Natural killer cell treated with Interleukin-12 subunit alpha and Interleukin-12 subunit beta and Interleukin-15 and Interleukin-18, amount 100 ng/mL, for 72 hours (primary cell): ENCODE data around the gene NLGN1. TPM values are rescaled to one million over a fixed set of nuclear protein-coding genes. Genes with fewer than 3 reads are reported as not detected.

Experiments
- ATAC-seq, 2 donors: fragments of 150-1000 bp; cut with Tn5 transposase in 1 of 2; sonication (Bioruptor Pico), chemical (Tn5 transposase) in 1 of 2; 2 replicates each; pipeline ENCODE4 v1.10.0; 2021
- DNase-seq: peaks from one replicate; pipeline ENCODE4 v3.0.0; 2022; ENCODE audit warnings: low spot score
- H3K27ac Mint-ChIP-seq, 2 donors: 1 replicate in 1 of 2; 2 replicates in 1 of 2; pipeline ENCODE4 v1.8.0; 2022; ENCODE audit warnings: mixed read lengths in 2 of 2, mild to moderate bottlenecking in 1 of 2, moderate library complexity in 1 of 2
- H3K27me3 Mint-ChIP-seq, 2 donors: 1 replicate in 1 of 2; 2 replicates in 1 of 2; pipeline ENCODE4 v1.8.0; 2022; ENCODE audit warnings: mixed read lengths in 2 of 2
- H3K36me3 Mint-ChIP-seq: one replicate; pipeline ENCODE4 v1.8.0; 2022; ENCODE audit warnings: mixed read lengths
- H3K4me1 Mint-ChIP-seq, 2 donors: 1 replicate in 1 of 2; 2 replicates in 1 of 2; pipeline ENCODE4 v1.8.0; 2022; ENCODE audit warnings: low read depth in 2 of 2, mixed read lengths in 2 of 2, mild to moderate bottlenecking in 1 of 2
- H3K4me3 Mint-ChIP-seq: one replicate; pipeline ENCODE4 v1.8.0; 2022; ENCODE audit warnings: mixed read lengths
- H3K9me3 Mint-ChIP-seq: 2 replicates; pipeline ENCODE4 v1.8.0; 2022; ENCODE audit warnings: mixed read lengths
- total RNA-seq, 2 donors: library from RNA; stranded (reverse); gene quantifications; one replicate each; pipeline ENCODE4 v1.2.3, GENCODE V29; 2022

The NLGN1 gene
- total RNA-seq, 2 donors from 2014 or later, result not detected

DNA sequence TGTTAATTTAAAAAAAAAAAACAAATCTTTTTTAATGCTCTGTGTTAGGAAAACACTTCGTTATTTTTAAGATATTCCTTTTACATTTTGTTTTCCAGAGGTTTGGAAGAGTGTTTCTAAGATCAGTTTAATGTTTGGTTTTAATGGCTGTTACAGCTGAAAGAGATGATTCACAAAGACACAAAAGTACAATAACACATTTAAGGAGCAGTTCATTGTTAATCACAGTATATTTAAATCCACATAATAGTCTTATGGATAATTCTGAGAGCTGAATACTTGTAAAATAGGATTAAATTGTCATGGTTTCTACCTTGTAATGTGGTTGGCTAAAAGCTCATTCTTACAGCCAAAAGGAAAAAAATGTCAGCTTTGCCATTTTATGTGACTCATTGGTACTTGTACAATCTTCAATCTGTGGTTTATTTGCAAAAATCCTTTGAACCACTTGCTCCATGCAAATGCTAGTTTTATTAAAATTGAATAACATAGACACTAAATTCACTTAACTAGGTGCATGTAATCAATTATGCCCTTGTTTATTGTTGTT lies 426.4 kb downstream of the NLGN1 start:
- Mint-ChIP-seq H3K4me1 (no peaks in the 10 kb centered on the region), H3K27me3 (no peaks in the 10 kb centered on the region), H3K27ac (no peak overlapping the region), H3K4me3 (no peak overlapping the region), H3K36me3 (peaks cover 9% of the 10 kb centered on the region), H3K9me3 (peaks cover 17% of the 10 kb centered on the region)
- no peak for ATAC-seq
- DNase-seq, result no peak

DNA sequence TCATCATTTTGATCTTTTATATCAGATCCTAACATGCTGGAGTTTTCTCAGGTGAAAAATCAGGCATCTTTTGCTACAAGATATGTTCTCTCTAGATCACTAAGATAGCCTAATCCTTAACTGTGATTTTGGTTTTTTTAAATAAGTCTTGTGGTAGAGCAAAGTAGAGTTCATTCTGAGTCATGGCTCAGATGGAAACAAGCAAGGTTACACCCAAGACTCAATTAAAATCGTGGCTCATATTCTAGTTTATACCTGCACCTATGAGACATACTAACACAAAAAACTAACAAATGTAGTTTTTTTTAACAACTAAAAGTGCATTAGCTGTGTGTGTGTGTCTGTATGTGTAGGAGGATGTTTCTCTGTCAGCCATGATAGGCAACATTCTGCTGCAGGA lies 428.2 kb downstream of the NLGN1 start:
- ATAC-seq, result no peak
- Mint-ChIP-seq H3K27ac (no peak overlapping the region), H3K4me1 (no peaks in the 10 kb centered on the region), H3K36me3 (peaks cover 4% of the 10 kb centered on the region), H3K27me3 (no peaks in the 10 kb centered on the region), H3K9me3 (peaks cover 12% of the 10 kb centered on the region), H3K4me3 (no peak overlapping the region)
- DNase-seq, result no peak

DNA sequence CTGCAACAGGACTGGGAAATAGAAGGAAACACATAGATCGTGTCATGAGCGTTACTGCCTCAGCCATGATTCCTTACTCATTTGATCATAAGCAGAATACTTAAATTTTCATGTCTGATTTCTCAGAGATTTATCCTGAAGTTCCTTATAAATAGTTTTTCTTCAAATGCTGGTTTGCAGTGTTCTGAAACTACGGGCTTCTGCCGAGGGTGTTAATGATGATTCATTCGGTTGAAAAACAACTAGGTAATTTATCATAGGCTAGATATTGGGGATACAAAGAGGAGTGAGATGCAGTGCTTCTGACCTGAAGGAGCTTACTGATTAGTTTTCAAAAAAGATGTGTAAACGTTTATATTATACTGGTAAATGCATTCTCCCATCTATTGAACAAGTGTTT lies 428.9 kb downstream of the NLGN1 start:
- ATAC-seq (no peak), DNase-seq (no peak)
- no peaks in the 10 kb centered on the region for H3K4me1 Mint-ChIP-seq
- H3K36me3 Mint-ChIP-seq, result peaks cover 4% of the 10 kb centered on the region
- no peak overlapping the region for H3K4me3 Mint-ChIP-seq
- peaks cover 12% of the 10 kb centered on the region for H3K9me3 Mint-ChIP-seq
- H3K27ac Mint-ChIP-seq, result no peak overlapping the region
- H3K27me3 Mint-ChIP-seq, result no peaks in the 10 kb centered on the region

DNA sequence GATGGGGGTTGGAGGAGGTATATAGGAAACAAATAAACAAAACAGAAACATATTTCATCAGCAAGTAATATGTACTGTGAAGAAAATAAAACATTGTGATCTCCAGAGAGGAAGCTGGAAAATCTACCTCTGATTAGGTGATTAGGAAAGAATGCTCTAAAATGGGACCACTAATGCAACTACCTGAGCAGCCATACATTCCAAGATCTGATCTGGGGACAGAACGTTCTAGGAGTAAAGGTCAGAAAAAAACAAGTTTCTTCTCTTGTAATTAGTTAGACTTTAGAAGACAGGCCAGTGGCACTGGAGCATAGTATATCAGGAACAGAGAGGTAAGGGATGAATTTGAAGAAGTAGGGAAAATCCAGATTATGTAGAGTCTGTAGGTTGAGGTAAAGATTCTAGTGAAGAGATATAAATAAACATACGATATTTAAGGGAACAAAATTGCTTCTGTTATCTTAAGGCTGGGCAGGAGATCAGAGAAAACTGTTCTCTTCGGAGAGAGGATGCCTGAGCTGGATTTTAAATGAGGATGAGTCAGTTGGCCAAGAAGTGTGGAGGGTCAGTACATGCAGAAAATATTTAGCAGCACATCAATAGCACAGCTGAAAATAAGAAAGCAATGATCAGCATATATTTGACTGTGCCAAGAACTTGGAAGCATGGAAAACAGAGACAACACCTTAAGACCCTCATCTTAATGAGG lies 429.5 kb downstream of the NLGN1 start:
- ATAC-seq (no peak), DNase-seq (no peak)
- Mint-ChIP-seq H3K4me3 (no peak overlapping the region), H3K9me3 (peaks cover 12% of the 10 kb centered on the region), H3K36me3 (peaks cover 4% of the 10 kb centered on the region), H3K27ac (no peak overlapping the region), H3K27me3 (no peaks in the 10 kb centered on the region), H3K4me1 (no peaks in the 10 kb centered on the region)

DNA sequence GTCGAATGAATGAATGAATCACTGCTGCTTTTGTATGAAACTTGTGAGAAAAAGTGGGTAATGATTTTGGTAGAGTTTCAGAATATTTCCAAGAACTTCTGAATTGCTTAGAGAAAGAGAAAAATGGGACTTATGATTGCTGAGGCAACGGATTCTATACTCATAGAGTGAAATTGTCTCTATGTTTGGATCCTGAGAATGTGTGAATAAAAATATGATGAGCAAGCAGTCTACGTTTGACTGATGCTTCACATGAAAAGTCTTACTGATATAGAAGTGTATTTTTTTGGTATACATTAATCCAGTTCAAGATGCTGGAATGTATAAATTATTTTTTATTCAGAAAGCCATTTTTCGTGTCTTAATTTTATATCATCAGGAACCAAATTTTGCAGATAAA lies 441.1 kb downstream of the NLGN1 start:
- no peak for DNase-seq
- no peak overlapping the region for H3K27ac Mint-ChIP-seq
- H3K9me3 Mint-ChIP-seq, result peaks cover 16% of the 10 kb centered on the region
- no peaks in the 10 kb centered on the region for H3K27me3 Mint-ChIP-seq
- ATAC-seq, result no peak
- no peak overlapping the region for H3K4me3 Mint-ChIP-seq
- peaks cover 11% of the 10 kb centered on the region for H3K36me3 Mint-ChIP-seq
- no peaks in the 10 kb centered on the region for H3K4me1 Mint-ChIP-seq

DNA sequence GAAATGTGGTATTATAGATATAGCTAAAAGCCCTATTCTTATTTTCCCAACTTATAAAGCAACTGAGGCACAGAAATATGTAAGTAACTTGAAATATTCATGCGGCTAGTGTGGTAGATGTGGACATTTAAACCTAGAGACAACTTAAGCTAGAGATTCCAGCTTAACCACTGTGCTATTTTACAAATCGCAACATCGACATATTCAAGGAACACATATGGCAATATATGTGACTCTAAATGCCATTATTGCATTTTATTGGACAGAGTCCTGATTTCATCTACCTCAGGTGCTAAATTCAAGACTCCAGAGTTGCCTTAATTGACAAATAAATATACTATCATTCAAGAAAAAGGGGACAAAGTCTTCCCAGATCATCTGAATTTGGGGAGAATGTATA lies 442.3 kb downstream of the NLGN1 start:
- DNase-seq (no peak), ATAC-seq (no peak)
- H3K4me1 Mint-ChIP-seq, result no peaks in the 10 kb centered on the region
- H3K4me3 Mint-ChIP-seq, result no peak overlapping the region
- H3K27me3 Mint-ChIP-seq, result no peaks in the 10 kb centered on the region
- H3K9me3 Mint-ChIP-seq, result peaks cover 18% of the 10 kb centered on the region
- peaks cover 12% of the 10 kb centered on the region for H3K36me3 Mint-ChIP-seq
- H3K27ac Mint-ChIP-seq, result no peak overlapping the region

DNA sequence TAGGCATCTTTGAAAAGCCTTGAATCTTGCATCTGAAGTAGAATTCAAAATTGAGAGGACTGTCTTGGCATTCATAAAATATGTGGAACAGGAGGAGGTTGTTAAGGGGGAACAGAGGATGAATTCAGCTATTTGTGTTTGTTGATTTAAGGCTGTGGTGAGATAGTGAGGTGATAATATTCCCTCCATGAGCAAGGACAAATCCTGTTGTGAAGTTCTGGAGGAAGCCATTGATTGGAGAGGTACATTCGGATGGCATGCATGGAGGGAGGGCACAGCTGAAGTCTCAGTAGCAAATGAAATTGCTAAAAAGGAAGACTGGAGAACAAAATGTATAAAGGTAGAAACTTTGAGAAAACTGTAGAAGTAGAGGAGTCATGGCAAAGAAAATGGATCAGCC lies 443.8 kb downstream of the NLGN1 start:
- DNase-seq, result no peak
- Mint-ChIP-seq H3K9me3 (peaks cover 24% of the 10 kb centered on the region), H3K36me3 (peaks cover 12% of the 10 kb centered on the region), H3K27me3 (no peaks in the 10 kb centered on the region), H3K4me3 (no peak overlapping the region), H3K4me1 (no peaks in the 10 kb centered on the region), H3K27ac (no peak overlapping the region)
- ATAC-seq, result no peak

DNA sequence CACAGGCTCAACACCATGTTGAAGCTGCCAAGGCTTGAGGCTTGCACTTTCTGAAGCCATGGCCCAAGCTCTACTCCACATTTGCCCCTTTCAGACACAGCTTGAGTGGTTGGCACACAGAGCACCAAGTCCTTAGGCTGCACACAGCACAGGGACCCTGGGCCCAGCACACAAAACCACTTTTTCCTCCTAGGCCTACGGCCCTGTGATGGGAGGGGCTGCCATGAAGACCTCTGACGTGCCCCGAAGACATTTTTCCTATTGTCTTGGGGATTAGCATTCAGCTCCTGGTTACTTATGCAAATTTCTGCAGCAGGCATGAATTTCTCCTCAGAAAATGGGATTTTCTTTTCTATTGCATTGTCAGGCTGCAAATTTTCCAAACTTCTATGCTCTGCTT lies 445.5 kb downstream of the NLGN1 start:
- Mint-ChIP-seq H3K27ac (no peak overlapping the region), H3K36me3 (peaks cover 12% of the 10 kb centered on the region), H3K4me3 (no peak overlapping the region), H3K9me3 (peaks cover 26% of the 10 kb centered on the region), H3K4me1 (no peaks in the 10 kb centered on the region), H3K27me3 (no peaks in the 10 kb centered on the region)
- ATAC-seq, result no peak
- no peak for DNase-seq

DNA sequence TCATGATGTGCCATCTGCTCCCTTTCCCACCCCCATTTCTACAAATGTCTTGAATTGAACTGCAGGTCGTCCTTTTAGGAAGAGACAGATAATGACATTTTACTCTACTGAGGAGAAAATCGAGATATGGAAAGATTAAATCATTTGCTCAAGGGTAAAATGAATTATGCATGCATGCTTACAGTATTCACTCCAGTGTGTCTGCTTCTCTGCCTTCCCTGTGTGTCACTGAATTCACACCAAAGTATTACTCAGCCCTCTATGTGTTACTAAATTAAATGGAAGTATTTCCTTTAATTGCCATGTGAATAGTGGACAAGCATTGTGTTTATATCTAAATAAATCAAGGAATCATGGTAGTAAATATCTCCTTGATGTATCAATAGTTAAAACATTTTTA lies 449.0 kb downstream of the NLGN1 start:
- Mint-ChIP-seq H3K9me3 (peaks cover 14% of the 10 kb centered on the region), H3K36me3 (peaks cover 8% of the 10 kb centered on the region), H3K4me1 (no peaks in the 10 kb centered on the region), H3K4me3 (no peak overlapping the region), H3K27ac (no peak overlapping the region), H3K27me3 (no peaks in the 10 kb centered on the region)
- DNase-seq (no peak), ATAC-seq (no peak)

DNA sequence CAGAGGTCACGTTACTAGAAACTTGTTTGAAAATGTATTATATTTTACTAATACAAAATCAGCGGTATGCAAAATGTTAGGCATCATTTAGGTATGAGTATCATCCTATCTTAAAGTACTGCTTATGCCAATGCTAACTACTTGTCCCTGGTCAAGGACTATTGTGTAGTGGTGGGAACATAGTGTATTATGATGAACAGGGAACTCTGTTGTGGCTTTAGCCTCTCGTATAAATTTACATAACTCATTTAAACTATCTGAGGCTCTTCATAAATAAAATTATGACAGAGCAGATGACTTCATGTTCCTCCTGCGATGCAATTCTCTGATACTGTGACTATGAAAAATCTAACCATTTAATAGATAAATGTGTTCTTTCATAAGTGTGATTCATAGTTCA lies 451.9 kb downstream of the NLGN1 start:
- no peaks in the 10 kb centered on the region for H3K36me3 Mint-ChIP-seq

DNA sequence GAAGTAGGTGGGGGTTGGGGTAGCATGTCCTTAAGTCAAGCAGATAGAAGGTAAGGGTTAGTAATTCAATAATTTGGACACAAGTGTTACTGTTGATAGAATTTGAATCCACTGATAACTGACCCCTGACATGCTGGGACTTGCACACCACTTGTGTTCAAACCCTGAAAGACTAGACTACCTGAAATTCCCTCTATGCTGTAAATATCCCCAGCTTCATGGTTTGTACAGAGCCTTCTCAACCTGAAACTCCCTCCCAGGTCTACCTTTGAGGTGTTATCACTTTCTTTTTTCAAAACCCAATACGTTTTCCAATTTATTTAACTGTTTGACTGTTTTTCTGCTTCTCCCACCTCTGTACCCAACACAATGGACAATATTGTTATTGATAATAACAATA lies 459.6 kb downstream of the NLGN1 start:
- Mint-ChIP-seq H3K36me3 (no peaks in the 10 kb centered on the region), H3K4me3 (no peak overlapping the region), H3K27me3 (no peaks in the 10 kb centered on the region), H3K4me1 (no peaks in the 10 kb centered on the region), H3K27ac (no peak overlapping the region), H3K9me3 (peaks cover 6% of the 10 kb centered on the region)
- no peak for DNase-seq
- ATAC-seq, result no peak

More for the DNA sequence above, 451.9 kb downstream of the NLGN1 start:
- ATAC-seq, result no peak
- Mint-ChIP-seq H3K4me1 (no peaks in the 10 kb centered on the region), H3K4me3 (no peak overlapping the region), H3K9me3 (peaks cover 11% of the 10 kb centered on the region), H3K27ac (no peak overlapping the region), H3K27me3 (no peaks in the 10 kb centered on the region)
- DNase-seq, result no peak

DNA sequence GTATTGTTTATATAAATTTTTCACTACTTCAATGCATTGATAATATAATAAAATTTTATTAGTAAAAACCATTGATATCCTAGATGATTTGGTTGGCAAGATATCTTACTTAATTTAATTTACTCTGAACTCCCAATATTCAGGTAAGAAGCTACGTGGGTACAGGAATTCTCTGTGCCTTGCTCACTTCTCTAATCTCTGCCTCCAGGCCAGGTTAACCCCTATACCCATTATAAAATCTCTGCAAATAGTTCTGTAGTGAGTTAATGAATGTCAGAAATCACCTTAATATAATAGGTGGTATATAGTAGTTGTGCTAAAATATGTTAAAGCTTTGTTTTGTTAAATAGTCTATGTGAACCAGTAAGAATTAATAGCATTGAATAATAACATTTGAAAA lies 465.2 kb downstream of the NLGN1 start:
- peaks cover 4% of the 10 kb centered on the region for H3K9me3 Mint-ChIP-seq
- H3K27ac Mint-ChIP-seq, result no peak overlapping the region
- H3K4me1 Mint-ChIP-seq, result no peaks in the 10 kb centered on the region
- H3K4me3 Mint-ChIP-seq, result no peak overlapping the region
- ATAC-seq (no peak), DNase-seq (no peak)
- H3K36me3 Mint-ChIP-seq, result no peaks in the 10 kb centered on the region
- no peaks in the 10 kb centered on the region for H3K27me3 Mint-ChIP-seq

DNA sequence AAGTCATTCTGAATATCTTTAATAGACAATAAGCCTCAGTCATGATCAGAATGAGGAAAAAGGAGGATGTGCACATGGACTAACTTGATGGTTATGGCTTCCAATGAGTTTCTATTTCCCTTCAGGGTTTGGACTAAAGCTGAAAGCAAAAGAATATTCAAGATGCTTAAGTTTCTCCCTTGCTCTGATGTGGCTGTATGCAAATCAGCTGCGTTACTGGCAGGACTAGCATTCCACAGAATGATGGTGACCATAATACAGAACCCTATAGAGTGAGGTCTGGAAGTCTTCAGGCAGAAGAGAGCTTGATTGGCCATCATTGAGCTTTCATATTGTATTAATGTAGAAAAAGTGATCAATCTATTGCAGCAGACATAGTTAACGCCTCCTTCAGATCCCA lies 466.0 kb downstream of the NLGN1 start:
- H3K27ac Mint-ChIP-seq, result no peak overlapping the region
- DNase-seq (no peak), ATAC-seq (no peak)
- H3K36me3 Mint-ChIP-seq, result no peaks in the 10 kb centered on the region
- H3K4me1 Mint-ChIP-seq, result no peaks in the 10 kb centered on the region
- no peaks in the 10 kb centered on the region for H3K27me3 Mint-ChIP-seq
- H3K9me3 Mint-ChIP-seq, result peaks cover 6% of the 10 kb centered on the region
- H3K4me3 Mint-ChIP-seq, result no peak overlapping the region

DNA sequence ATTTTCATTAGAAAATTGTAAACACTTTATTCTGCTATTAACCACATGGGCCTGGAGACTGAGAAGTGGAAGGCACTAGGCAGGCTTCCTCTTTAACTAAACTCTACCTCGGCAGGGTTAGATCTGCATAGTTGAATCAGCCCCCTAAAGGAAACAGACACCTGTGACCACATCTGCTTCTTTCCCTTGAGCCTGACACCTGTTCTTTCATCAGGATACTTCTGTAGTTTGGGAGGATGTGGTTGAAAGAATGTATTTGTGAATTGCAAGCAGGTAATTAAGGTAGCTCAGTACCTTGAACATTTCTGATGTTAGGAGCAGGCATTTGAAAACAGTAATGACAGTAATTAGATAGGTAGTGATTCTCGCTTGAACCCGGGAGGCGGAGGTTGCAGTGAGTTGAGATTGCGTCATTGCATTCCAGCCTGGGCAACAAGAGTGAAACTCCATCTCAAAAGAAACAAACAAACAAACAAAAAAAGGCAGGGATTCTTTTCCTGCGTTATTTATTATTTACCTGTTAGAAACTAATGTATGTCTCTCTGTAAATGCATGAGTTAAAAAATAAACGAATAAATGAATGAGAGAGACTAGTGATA lies 468.5 kb downstream of the NLGN1 start:
- DNase-seq, result no peak
- Mint-ChIP-seq H3K4me1 (no peaks in the 10 kb centered on the region), H3K9me3 (peaks cover 6% of the 10 kb centered on the region), H3K4me3 (no peak overlapping the region), H3K27me3 (no peaks in the 10 kb centered on the region), H3K27ac (no peak overlapping the region), H3K36me3 (no peaks in the 10 kb centered on the region)
- ATAC-seq, result no peak
